H7 (cell line): ENCODE measurements around the gene ZBTB21. TPM values are rescaled to one million over a fixed set of nuclear protein-coding genes. Genes with fewer than 3 reads are reported as not detected.

ENCODE experiments used
- DNase-seq: peaks from one replicate; pipeline ENCODE4 v3.0.0; 2012
- H3K27me3 ChIP-seq: 2 replicates; pipeline ENCODE4 v1.6.0; 2011; ENCODE audit warnings: mild to moderate bottlenecking, low read length; ENCODE audit not compliant: control insufficient read depth, insufficient read depth
- H3K36me3 ChIP-seq: replicated peaks from 2 replicates; pipeline ENCODE4 v1.5.1; 2011; ENCODE audit warnings: low read length; ENCODE audit not compliant: control insufficient read depth, insufficient read depth
- H3K4me3 ChIP-seq: 2 replicates; pipeline ENCODE4 v1.5.1; 2011; ENCODE audit warnings: low read depth, mild to moderate bottlenecking, control low read depth, low read length, moderate library complexity; ENCODE audit not compliant: insufficient read depth
- total RNA-seq: library from RNA; depleted of rRNA; stranded (reverse); fragments of >200 nt; shearing (Covaris generic); gene quantifications from 2 replicates; pipeline ENCODE4 v1.2.3, GENCODE V29; 2014

The ZBTB21 gene
- total RNA-seq, 1 experiment from 2014 or later: 12.1 TPM

GRCh38 chr21:42031816-42032215 lies 21.7 kb upstream of the ZBTB21 start:
- Histone ChIP-seq H3K27me3 (no peaks in the 10 kb centered on the region), H3K36me3 (no peaks in the 10 kb centered on the region), H3K4me3 (no peak overlapping the region)
- DNase-seq: peak; percentile 30

- no peak for DNase-seq
- Histone ChIP-seq H3K27me3 (no peaks in the 10 kb centered on the region), H3K4me3 (no peak overlapping the region), H3K36me3 (no peaks in the 10 kb centered on the region)
Measured at GRCh38 chr21:42031241-42031640, 21.1 kb upstream of the ZBTB21 start.

- H3K4me3 ChIP-seq: no peak overlapping the region
- H3K27me3 ChIP-seq: no peaks in the 10 kb centered on the region
- no peaks in the 10 kb centered on the region for H3K36me3 ChIP-seq
- DNase-seq: no peak
Measured at GRCh38 chr21:42030311-42030710, 20.2 kb upstream of the ZBTB21 start.

- no peak for DNase-seq
- Histone ChIP-seq H3K36me3 (no peaks in the 10 kb centered on the region), H3K4me3 (no peak overlapping the region), H3K27me3 (no peaks in the 10 kb centered on the region)
Measured at GRCh38 chr21:42028766-42029425, 18.7 kb upstream of the ZBTB21 start.

- DNase-seq: no peak
- Histone ChIP-seq H3K4me3 (no peak overlapping the region), H3K36me3 (no peaks in the 10 kb centered on the region), H3K27me3 (no peaks in the 10 kb centered on the region)
Measured at GRCh38 chr21:42027822-42028765, 17.9 kb upstream of the ZBTB21 start.

- H3K36me3 ChIP-seq: no peaks in the 10 kb centered on the region
- H3K4me3 ChIP-seq: no peak overlapping the region
- no peak for DNase-seq
- no peaks in the 10 kb centered on the region for H3K27me3 ChIP-seq
Measured at GRCh38 chr21:42027085-42027821, 17.1 kb upstream of the ZBTB21 start.

- Histone ChIP-seq H3K27me3 (no peaks in the 10 kb centered on the region), H3K36me3 (no peaks in the 10 kb centered on the region), H3K4me3 (no peak overlapping the region)
- peak; percentile 37 for DNase-seq
Measured at GRCh38 chr21:42026082-42026435, 15.9 kb upstream of the ZBTB21 start.

- no peaks in the 10 kb centered on the region for H3K27me3 ChIP-seq
- peak; percentile 18 for DNase-seq
- no peaks in the 10 kb centered on the region for H3K36me3 ChIP-seq
- no peak overlapping the region for H3K4me3 ChIP-seq
Measured at GRCh38 chr21:42025376-42026081, 15.4 kb upstream of the ZBTB21 start.

GRCh38 chr21:42022906-42023305 lies 12.7 kb upstream of the ZBTB21 start:
- Histone ChIP-seq H3K4me3 (no peak overlapping the region), H3K36me3 (no peaks in the 10 kb centered on the region), H3K27me3 (no peaks in the 10 kb centered on the region)
- no peak for DNase-seq

GRCh38 chr21:42022091-42022430 lies 11.9 kb upstream of the ZBTB21 start:
- DNase-seq: no peak
- H3K27me3 ChIP-seq: no peaks in the 10 kb centered on the region

GRCh38 chr21:42021371-42022090 lies 11.4 kb upstream of the ZBTB21 start:
- H3K4me3 ChIP-seq: no peak overlapping the region
- H3K36me3 ChIP-seq: no peaks in the 10 kb centered on the region
- no peaks in the 10 kb centered on the region for H3K27me3 ChIP-seq
- peak; percentile 89 for DNase-seq

More at GRCh38 chr21:42022091-42022430, 11.9 kb upstream of the ZBTB21 start:
- Histone ChIP-seq H3K4me3 (no peak overlapping the region), H3K36me3 (no peaks in the 10 kb centered on the region)

- DNase-seq: peak; percentile 19
- Histone ChIP-seq H3K36me3 (no peaks in the 10 kb centered on the region), H3K27me3 (no peaks in the 10 kb centered on the region), H3K4me3 (no peak overlapping the region)
Measured at GRCh38 chr21:42019706-42020105, 9.5 kb upstream of the ZBTB21 start.

- DNase-seq: peak; percentile 17
- Histone ChIP-seq H3K36me3 (no peaks in the 10 kb centered on the region), H3K27me3 (no peaks in the 10 kb centered on the region), H3K4me3 (no peak overlapping the region)
Measured at GRCh38 chr21:42019101-42019605, 9.0 kb upstream of the ZBTB21 start.
